ENCODE data around the gene LTBP2. TPM values are rescaled to one million over a fixed set of nuclear protein-coding genes. Genes with fewer than 3 reads are reported as not detected.

The LTBP2 gene
- total RNA-seq, 1 donor from 2014 or later, result 12.0 TPM

GRCh38 chr14:74469548-74470518 is 142.2 kb downstream of the LTBP2 start:
- Histone ChIP-seq H3K9me3 (ENCODE audit: control insufficient read depth in 3 of 3, low read length in 3 of 3) (no peaks in the 10 kb centered on the region), H3K9ac (ENCODE audit: low read depth in 1 of 3, low read length in 3 of 3) (no peak overlapping the region), H3K27ac (ENCODE audit: low read depth, low read length) (peak overlapping the region; percentile 49), H3K4me1 (ENCODE audit: control insufficient read depth in 3 of 3, insufficient read depth in 3 of 3, low read length in 3 of 3) (peaks cover 14 to 22% (median 22%) of the 10 kb centered on the region in 3 donors), H3K27me3 (ENCODE audit: control insufficient read depth in 3 of 3, insufficient read depth in 3 of 3, low read length in 3 of 3) (no peaks in the 10 kb centered on the region), H3K36me3 (ENCODE audit: control insufficient read depth in 3 of 3, insufficient read depth in 3 of 3, low read length in 3 of 3) (peaks cover 0 to 2% (median 0%) of the 10 kb centered on the region in 3 donors), H3K4me3 (ENCODE audit: low read length in 3 of 3) (no peak overlapping the region)

GRCh38 chr14:74468513-74468912 is 143.5 kb downstream of the LTBP2 start:
- no peak overlapping the region for H3K4me3 ChIP-seq (ENCODE audit: low read length in 3 of 3)
- no peaks in the 10 kb centered on the region for H3K27me3 ChIP-seq (ENCODE audit: control insufficient read depth in 3 of 3, insufficient read depth in 3 of 3, low read length in 3 of 3)
- no peak overlapping the region for H3K27ac ChIP-seq (ENCODE audit: low read depth, low read length)
- H3K4me1 ChIP-seq (ENCODE audit: control insufficient read depth in 3 of 3, insufficient read depth in 3 of 3, low read length in 3 of 3), result peaks cover 6 to 15% (median 11%) of the 10 kb centered on the region in 3 donors
- no peaks in the 10 kb centered on the region for H3K9me3 ChIP-seq (ENCODE audit: control insufficient read depth in 3 of 3, low read length in 3 of 3)
- no peak overlapping the region for H3K9ac ChIP-seq (ENCODE audit: low read depth in 1 of 3, low read length in 3 of 3)
- peaks cover 0 to 2% (median 0%) of the 10 kb centered on the region in 3 donors for H3K36me3 ChIP-seq (ENCODE audit: control insufficient read depth in 3 of 3, insufficient read depth in 3 of 3, low read length in 3 of 3)

DNA sequence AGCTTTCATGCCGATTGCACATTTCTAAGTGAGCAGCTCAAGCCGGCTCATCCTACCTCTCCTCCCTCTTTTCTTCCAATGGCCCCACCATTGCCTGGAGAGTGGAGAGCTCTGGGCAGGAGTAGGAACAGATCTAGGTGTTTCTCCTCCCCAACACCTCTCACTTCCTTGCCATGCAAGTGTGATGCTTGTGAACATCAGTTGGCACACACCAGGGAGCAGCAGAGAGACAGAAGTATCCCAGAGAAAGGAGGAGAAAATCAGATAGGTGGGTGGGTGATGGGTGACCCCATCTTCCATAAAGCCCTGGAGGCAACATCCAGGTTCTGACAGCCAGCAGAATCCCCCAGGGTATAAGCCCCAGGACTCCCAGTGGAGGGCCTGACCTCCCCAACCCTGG is 146.7 kb downstream of the LTBP2 start:
- no peaks in the 10 kb centered on the region for H3K9me3 ChIP-seq (ENCODE audit: control insufficient read depth in 3 of 3, low read length in 3 of 3)
- peaks cover 6 to 14% (median 8%) of the 10 kb centered on the region in 3 donors for H3K4me1 ChIP-seq (ENCODE audit: control insufficient read depth in 3 of 3, insufficient read depth in 3 of 3, low read length in 3 of 3)
- peaks cover 0 to 2% (median 0%) of the 10 kb centered on the region in 3 donors for H3K36me3 ChIP-seq (ENCODE audit: control insufficient read depth in 3 of 3, insufficient read depth in 3 of 3, low read length in 3 of 3)
- H3K27me3 ChIP-seq (ENCODE audit: control insufficient read depth in 3 of 3, insufficient read depth in 3 of 3, low read length in 3 of 3), result no peaks in the 10 kb centered on the region
- H3K27ac ChIP-seq (ENCODE audit: low read depth, low read length), result no peak overlapping the region
- H3K9ac ChIP-seq (ENCODE audit: low read depth in 1 of 3, low read length in 3 of 3), result no peak overlapping the region
- no peak overlapping the region for H3K4me3 ChIP-seq (ENCODE audit: low read length in 3 of 3)

GRCh38 chr14:74464785-74465184 is 147.3 kb downstream of the LTBP2 start:
- Histone ChIP-seq H3K27me3 (ENCODE audit: control insufficient read depth in 3 of 3, insufficient read depth in 3 of 3, low read length in 3 of 3) (no peaks in the 10 kb centered on the region), H3K4me3 (ENCODE audit: low read length in 3 of 3) (no peak overlapping the region), H3K9ac (ENCODE audit: low read depth in 1 of 3, low read length in 3 of 3) (no peak overlapping the region), H3K4me1 (ENCODE audit: control insufficient read depth in 3 of 3, insufficient read depth in 3 of 3, low read length in 3 of 3) (peaks cover 6 to 12% (median 9%) of the 10 kb centered on the region in 3 donors), H3K27ac (ENCODE audit: low read depth, low read length) (no peak overlapping the region), H3K9me3 (ENCODE audit: control insufficient read depth in 3 of 3, low read length in 3 of 3) (no peaks in the 10 kb centered on the region), H3K36me3 (ENCODE audit: control insufficient read depth in 3 of 3, insufficient read depth in 3 of 3, low read length in 3 of 3) (peaks cover 0 to 2% (median 0%) of the 10 kb centered on the region in 3 donors)

GRCh38 chr14:74463697-74464096 is 148.3 kb downstream of the LTBP2 start:
- Histone ChIP-seq H3K9me3 (ENCODE audit: control insufficient read depth in 3 of 3, low read length in 3 of 3) (no peaks in the 10 kb centered on the region), H3K9ac (ENCODE audit: low read depth in 1 of 3, low read length in 3 of 3) (no peak overlapping the region), H3K36me3 (ENCODE audit: control insufficient read depth in 3 of 3, insufficient read depth in 3 of 3, low read length in 3 of 3) (peaks cover 0 to 2% (median 0%) of the 10 kb centered on the region in 3 donors), H3K27ac (ENCODE audit: low read depth, low read length) (no peak overlapping the region), H3K4me1 (ENCODE audit: control insufficient read depth in 3 of 3, insufficient read depth in 3 of 3, low read length in 3 of 3) (peaks cover 3 to 8% (median 5%) of the 10 kb centered on the region in 3 donors), H3K27me3 (ENCODE audit: control insufficient read depth in 3 of 3, insufficient read depth in 3 of 3, low read length in 3 of 3) (no peaks in the 10 kb centered on the region), H3K4me3 (ENCODE audit: low read length in 3 of 3) (no peak overlapping the region)

- no peaks in the 10 kb centered on the region for H3K27me3 ChIP-seq (ENCODE audit: control insufficient read depth in 3 of 3, insufficient read depth in 3 of 3, low read length in 3 of 3)
- no peak overlapping the region for H3K4me3 ChIP-seq (ENCODE audit: low read length in 3 of 3)
- peaks cover 0 to 3% (median 3%) of the 10 kb centered on the region in 3 donors for H3K4me1 ChIP-seq (ENCODE audit: control insufficient read depth in 3 of 3, insufficient read depth in 3 of 3, low read length in 3 of 3)
These were observed 149.0 kb downstream of the LTBP2 start for GRCh38 chr14:74462993-74463392.

GRCh38 chr14:74459976-74460375 is 152.1 kb downstream of the LTBP2 start:
- Histone ChIP-seq H3K27me3 (ENCODE audit: control insufficient read depth in 3 of 3, insufficient read depth in 3 of 3, low read length in 3 of 3) (peaks cover 0 to 2% (median 0%) of the 10 kb centered on the region in 3 donors), H3K4me1 (ENCODE audit: control insufficient read depth in 3 of 3, insufficient read depth in 3 of 3, low read length in 3 of 3) (peaks cover 0 to 3% (median 3%) of the 10 kb centered on the region in 3 donors), H3K36me3 (ENCODE audit: control insufficient read depth in 3 of 3, insufficient read depth in 3 of 3, low read length in 3 of 3) (no peaks in the 10 kb centered on the region)

More at GRCh38 chr14:74462993-74463392, 149.0 kb downstream of the LTBP2 start:
- H3K9me3 ChIP-seq (ENCODE audit: control insufficient read depth in 3 of 3, low read length in 3 of 3), result no peaks in the 10 kb centered on the region
- H3K27ac ChIP-seq (ENCODE audit: low read depth, low read length), result no peak overlapping the region
- H3K9ac ChIP-seq (ENCODE audit: low read depth in 1 of 3, low read length in 3 of 3), result no peak overlapping the region
- peaks cover 0 to 2% (median 0%) of the 10 kb centered on the region in 3 donors for H3K36me3 ChIP-seq (ENCODE audit: control insufficient read depth in 3 of 3, insufficient read depth in 3 of 3, low read length in 3 of 3)

DNA sequence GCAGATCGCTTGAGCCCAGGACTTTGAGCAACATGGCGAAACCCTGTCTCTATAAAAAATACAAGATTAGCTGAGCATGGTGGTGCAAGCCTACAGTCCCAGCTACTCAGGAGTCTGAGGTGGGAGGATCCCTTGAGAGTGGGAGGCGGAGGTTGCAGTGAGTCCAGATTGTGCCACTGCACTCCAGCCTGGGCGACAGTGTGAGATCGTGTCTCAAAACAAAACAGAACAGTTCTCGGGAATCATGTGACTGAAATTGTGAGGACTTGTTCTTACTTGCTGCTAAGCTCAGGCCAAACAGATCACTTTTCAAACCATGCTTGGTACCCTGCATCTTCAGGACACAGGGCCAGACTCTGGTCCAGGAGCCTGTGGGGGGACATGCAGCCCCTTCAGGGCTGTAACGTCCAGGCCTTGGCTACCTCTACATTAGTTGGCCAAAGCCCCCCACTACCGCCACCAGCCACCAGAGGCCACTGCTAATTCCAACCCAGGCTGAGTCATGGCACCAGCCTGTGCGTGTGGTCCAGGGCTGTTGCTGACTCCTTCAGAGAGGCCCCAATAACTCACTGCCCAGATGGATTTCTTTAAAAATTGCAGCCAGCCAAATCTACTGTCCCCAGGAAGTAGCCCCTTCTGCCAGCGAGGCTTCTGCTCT is 152.6 kb downstream of the LTBP2 start:
- peaks cover 0 to 3% (median 3%) of the 10 kb centered on the region in 3 donors for H3K4me1 ChIP-seq (ENCODE audit: control insufficient read depth in 3 of 3, insufficient read depth in 3 of 3, low read length in 3 of 3)
- H3K9ac ChIP-seq (ENCODE audit: low read depth in 1 of 3, low read length in 3 of 3), result no peak overlapping the region
- peaks cover 0 to 2% (median 0%) of the 10 kb centered on the region in 3 donors for H3K27me3 ChIP-seq (ENCODE audit: control insufficient read depth in 3 of 3, insufficient read depth in 3 of 3, low read length in 3 of 3)
- H3K27ac ChIP-seq (ENCODE audit: low read depth, low read length), result no peak overlapping the region
- no peak overlapping the region for H3K4me3 ChIP-seq (ENCODE audit: low read length in 3 of 3)
- no peaks in the 10 kb centered on the region for H3K9me3 ChIP-seq (ENCODE audit: control insufficient read depth in 3 of 3, low read length in 3 of 3)
- H3K36me3 ChIP-seq (ENCODE audit: control insufficient read depth in 3 of 3, insufficient read depth in 3 of 3, low read length in 3 of 3), result no peaks in the 10 kb centered on the region

More at GRCh38 chr14:74459976-74460375, 152.1 kb downstream of the LTBP2 start:
- H3K9ac ChIP-seq (ENCODE audit: low read depth in 1 of 3, low read length in 3 of 3), result no peak overlapping the region
- H3K27ac ChIP-seq (ENCODE audit: low read depth, low read length), result no peak overlapping the region
- H3K4me3 ChIP-seq (ENCODE audit: low read length in 3 of 3), result no peak overlapping the region
- H3K9me3 ChIP-seq (ENCODE audit: control insufficient read depth in 3 of 3, low read length in 3 of 3), result no peaks in the 10 kb centered on the region

- Histone ChIP-seq H3K9ac (ENCODE audit: low read depth in 1 of 3, low read length in 3 of 3) (no peak overlapping the region), H3K4me3 (ENCODE audit: low read length in 3 of 3) (no peak overlapping the region), H3K36me3 (ENCODE audit: control insufficient read depth in 3 of 3, insufficient read depth in 3 of 3, low read length in 3 of 3) (no peaks in the 10 kb centered on the region), H3K27me3 (ENCODE audit: control insufficient read depth in 3 of 3, insufficient read depth in 3 of 3, low read length in 3 of 3) (peaks cover 0 to 2% (median 0%) of the 10 kb centered on the region in 3 donors), H3K4me1 (ENCODE audit: control insufficient read depth in 3 of 3, insufficient read depth in 3 of 3, low read length in 3 of 3) (peaks cover 0 to 3% (median 3%) of the 10 kb centered on the region in 3 donors), H3K27ac (ENCODE audit: low read depth, low read length) (no peak overlapping the region), H3K9me3 (ENCODE audit: control insufficient read depth in 3 of 3, low read length in 3 of 3) (no peaks in the 10 kb centered on the region)
These were observed 154.5 kb downstream of the LTBP2 start for GRCh38 chr14:74457565-74457895.
